Testis (tissue), 3 donors: ENCODE results near the gene DUXA. TPM values are rescaled to one million over a fixed set of nuclear protein-coding genes. Genes with fewer than 3 reads are reported as not detected.

Experiments
- DNase-seq: peaks from one replicate; pipeline ENCODE4 v3.0.0-alpha.2; 2019
- H3K27ac ChIP-seq, 2 donors: fragments of 200-600 bp; sonication (generic); one replicate each; pipeline ENCODE4 v1.5.1; 2019
- H3K27me3 ChIP-seq: fragments of 200-600 bp; sonication (generic); one replicate; pipeline ENCODE4 v1.5.1; 2019
- H3K36me3 ChIP-seq: fragments of 200-600 bp; sonication (generic); one replicate; pipeline ENCODE4 v1.5.1; 2017; ENCODE audit warnings: low read depth; ENCODE audit errors: missing control alignments
- H3K4me1 ChIP-seq: fragments of 200-600 bp; sonication (generic); one replicate; pipeline ENCODE4 v1.5.1; 2019
- H3K4me3 ChIP-seq, 2 donors: fragments of 200-600 bp; sonication (generic); one replicate each; pipeline ENCODE4 v1.5.1; 2017 to 2019
- H3K9me3 ChIP-seq: fragments of 200-600 bp; sonication (generic); one replicate; pipeline ENCODE4 v1.5.1; 2017
- CTCF ChIP-seq, 3 experiments: fragments of 450-650 bp in 2 of 3; fragments of 200-600 bp in 1 of 3; sonication (generic) in 1 of 3; IDR thresholded peaks; one replicate each; pipeline ENCODE4 v1.5.1; 2016 to 2019; ENCODE audit warnings: antibody characterized with exemption in 3 of 3, mild to moderate bottlenecking in 2 of 3, moderate library complexity in 1 of 3
- POLR2A ChIP-seq: fragments of 450-650 bp; IDR thresholded peaks from one replicate; pipeline ENCODE4 v1.6.1; 2017; ENCODE audit warnings: antibody characterized with exemption, mild to moderate bottlenecking, moderate library complexity
- WGBS, 2 donors: methylation state at CpG; one replicate each; pipeline ENCODE4 v1.1.5; 2018; 5-methylcytosine and 5-hydroxymethylcytosine counted together
- intact Hi-C: fragments of 100-400 bp; cut with DNase I; formaldehyde crosslinking; loops from one replicate; pipeline ENCODE4 v1.15.1; 2023; ENCODE audit warnings: low total_unique reads
- polyA plus RNA-seq: library from polyadenylated mRNA; stranded (reverse); fragments of 350-450 nt; fragmentation: Illumina TruSeq; extraction: RNeasy Lipid Tissue Mini Kit (QIAGEN cat#74804); gene quantifications from one replicate; pipeline ENCODE4 v1.2.3, GENCODE V29; 2014; ENCODE audit warnings: low read depth, low replicate concordance; ENCODE audit not compliant: insufficient read depth
- total RNA-seq, 2 donors: library from RNA; depleted of rRNA; stranded (reverse); fragments of >200 nt; gene quantifications; one replicate each; pipeline ENCODE4 v1.2.3, GENCODE V29; 2016

The DUXA gene
- total and polyA plus RNA-seq, 3 donors from 2014 or later, result 0.31 to 0.87 TPM; not detected in 1

- Histone ChIP-seq H3K4me3 (peak overlapping the region in 1 of 2 donors; percentile 98), H3K27me3 (no peaks in the 10 kb centered on the region), H3K27ac (no peak overlapping the region), H3K9me3 (no peaks in the 10 kb centered on the region), H3K4me1 (peaks cover 10% of the 10 kb centered on the region), H3K36me3 (no peaks in the 10 kb centered on the region)
- no peak for DNase-seq
- intact Hi-C loops, result no loop called here
- TF ChIP-seq CTCF (IDR thresholded peaks at IDR 0.05), result no peak
- no peak for TF ChIP-seq POLR2A
- WGBS, 2 donors, result 80 to 82% methylated on average over 5 of the region's 5 CpGs
These were observed 25.7 kb upstream of the DUXA start for GRCh38 chr19:57192993-57193392.

- no peaks in the 10 kb centered on the region for H3K9me3 ChIP-seq
- peak overlapping the region; percentile 86 to 88 for H3K27ac ChIP-seq
- no peak for TF ChIP-seq POLR2A
- no peak for TF ChIP-seq CTCF (IDR thresholded peaks at IDR 0.05)
- H3K4me3 ChIP-seq, result peak overlapping the region; percentile 88 to 98
- H3K36me3 ChIP-seq, result no peaks in the 10 kb centered on the region
- intact Hi-C loops, result no loop called here
- 0 to 1% methylated on average over 7 to 9 of the region's 9 CpGs for WGBS, 2 donors
- H3K27me3 ChIP-seq, result no peaks in the 10 kb centered on the region
- DNase-seq, result no peak
- H3K4me1 ChIP-seq, result peaks cover 10% of the 10 kb centered on the region
These were observed 24.8 kb upstream of the DUXA start for GRCh38 chr19:57192077-57192420.

GRCh38 chr19:57191141-57192076 is 24.1 kb upstream of the DUXA start, which contains the start of gene ZNF264:
ZNF264 (plus strand) TSS chr19:57191500; CDS start chr19:57191914, 414 bp downstream.
- DNase-seq, result peak; percentile 94
- no peak for TF ChIP-seq CTCF (IDR thresholded peaks at IDR 0.05)
- TF ChIP-seq POLR2A, result no peak
- Histone ChIP-seq H3K36me3 (no peaks in the 10 kb centered on the region), H3K9me3 (no peaks in the 10 kb centered on the region), H3K27me3 (no peaks in the 10 kb centered on the region), H3K4me1 (peaks cover 10% of the 10 kb centered on the region), H3K27ac (peak within 1 kb of the TSS; percentile 86 to 88), H3K4me3 (peak within 1 kb of the TSS; percentile 88 to 98)
- intact Hi-C loops, result no loop called here
- WGBS, 2 donors, result 0 to 1% methylated on average over 23 to 80 of the region's 81 CpGs

- H3K9me3 ChIP-seq, result no peaks in the 10 kb centered on the region
- H3K27ac ChIP-seq, result no peak overlapping the region
- TF ChIP-seq CTCF (IDR thresholded peaks at IDR 0.05) (no peak), POLR2A (no peak)
- H3K4me1 ChIP-seq, result peaks cover 10% of the 10 kb centered on the region
- no peak overlapping the region for H3K4me3 ChIP-seq
- H3K27me3 ChIP-seq, result no peaks in the 10 kb centered on the region
- DNase-seq, result no peak
- WGBS, 2 donors, result 73 to 80% methylated on average over 3 of the region's 3 CpGs
- no peaks in the 10 kb centered on the region for H3K36me3 ChIP-seq
- intact Hi-C loops, result no loop called here
These were observed 23.0 kb upstream of the DUXA start for GRCh38 chr19:57190301-57190700.
